ENCODE results near the gene CD151. TPM values are rescaled to one million over a fixed set of nuclear protein-coding genes. Genes with fewer than 3 reads are reported as not detected.
A peak's percentile ranks its signal among the peaks of the same experiment; 100 is the strongest.

The CD151 gene
- total RNA-seq, 1 donor from 2014 or later: 558 TPM

DNA sequence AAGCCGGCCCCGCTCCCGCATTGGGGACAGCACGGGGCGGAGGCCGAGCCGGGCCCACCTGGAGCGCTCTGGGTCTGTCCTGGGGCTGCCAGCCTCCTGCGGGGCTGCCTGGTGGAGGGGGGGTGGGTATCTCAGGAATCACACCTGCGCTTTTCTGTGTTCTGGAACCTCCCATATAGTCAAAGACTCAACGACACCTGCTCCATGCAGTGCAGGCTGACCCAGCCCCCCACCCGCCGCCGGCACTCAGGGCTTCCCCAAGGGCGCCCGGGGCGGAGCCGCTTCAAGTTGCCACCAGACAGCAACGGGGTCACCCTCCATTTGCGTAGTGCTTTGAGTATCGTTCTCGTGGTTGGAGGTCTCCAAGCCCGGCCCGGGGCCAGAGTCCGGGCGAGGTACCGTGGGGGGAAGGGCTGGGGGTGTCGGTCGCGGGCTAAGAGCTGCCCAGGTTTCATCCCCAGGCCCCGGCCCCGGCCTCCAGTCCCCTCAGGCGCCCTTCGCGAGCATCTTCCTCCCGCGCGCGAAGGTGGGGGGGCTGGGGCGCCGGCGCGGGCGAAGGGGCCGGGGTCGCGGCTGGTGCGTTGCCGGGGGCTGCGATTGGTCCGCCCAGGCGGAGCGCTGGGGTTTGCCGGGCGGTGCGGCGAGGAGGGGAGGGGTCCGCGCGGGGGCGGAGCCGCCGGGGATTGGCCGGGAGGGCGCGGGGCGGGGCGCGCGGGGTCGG is 16.5 kb downstream of the CD151 start:
- Mint-ChIP-seq H3K4me1 (ENCODE audit: low read depth) (peaks cover 27% of the 10 kb centered on the region), H3K27me3 (ENCODE audit: low read depth) (no peaks in the 10 kb centered on the region), H3K9me3 (ENCODE audit: low read depth) (no peaks in the 10 kb centered on the region), H3K36me3 (ENCODE audit: low read depth) (no peaks in the 10 kb centered on the region), H3K27ac (ENCODE audit: unreplicated experiment) (no peak overlapping the region), H3K4me3 (ENCODE audit: unreplicated experiment) (peak overlapping the region; percentile 64)
- no peak for DNase-seq (ENCODE audit: low spot score)
- TF ChIP-seq, protein P1, sequence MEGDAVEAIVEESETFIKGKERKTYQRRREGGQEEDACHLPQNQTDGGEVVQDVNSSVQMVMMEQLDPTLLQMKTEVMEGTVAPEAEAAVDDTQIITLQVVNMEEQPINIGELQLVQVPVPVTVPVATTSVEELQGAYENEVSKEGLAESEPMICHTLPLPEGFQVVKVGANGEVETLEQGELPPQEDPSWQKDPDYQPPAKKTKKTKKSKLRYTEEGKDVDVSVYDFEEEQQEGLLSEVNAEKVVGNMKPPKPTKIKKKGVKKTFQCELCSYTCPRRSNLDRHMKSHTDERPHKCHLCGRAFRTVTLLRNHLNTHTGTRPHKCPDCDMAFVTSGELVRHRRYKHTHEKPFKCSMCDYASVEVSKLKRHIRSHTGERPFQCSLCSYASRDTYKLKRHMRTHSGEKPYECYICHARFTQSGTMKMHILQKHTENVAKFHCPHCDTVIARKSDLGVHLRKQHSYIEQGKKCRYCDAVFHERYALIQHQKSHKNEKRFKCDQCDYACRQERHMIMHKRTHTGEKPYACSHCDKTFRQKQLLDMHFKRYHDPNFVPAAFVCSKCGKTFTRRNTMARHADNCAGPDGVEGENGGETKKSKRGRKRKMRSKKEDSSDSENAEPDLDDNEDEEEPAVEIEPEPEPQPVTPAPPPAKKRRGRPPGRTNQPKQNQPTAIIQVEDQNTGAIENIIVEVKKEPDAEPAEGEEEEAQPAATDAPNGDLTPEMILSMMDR (IDR thresholded peaks at IDR 0.05): no peak

DNA sequence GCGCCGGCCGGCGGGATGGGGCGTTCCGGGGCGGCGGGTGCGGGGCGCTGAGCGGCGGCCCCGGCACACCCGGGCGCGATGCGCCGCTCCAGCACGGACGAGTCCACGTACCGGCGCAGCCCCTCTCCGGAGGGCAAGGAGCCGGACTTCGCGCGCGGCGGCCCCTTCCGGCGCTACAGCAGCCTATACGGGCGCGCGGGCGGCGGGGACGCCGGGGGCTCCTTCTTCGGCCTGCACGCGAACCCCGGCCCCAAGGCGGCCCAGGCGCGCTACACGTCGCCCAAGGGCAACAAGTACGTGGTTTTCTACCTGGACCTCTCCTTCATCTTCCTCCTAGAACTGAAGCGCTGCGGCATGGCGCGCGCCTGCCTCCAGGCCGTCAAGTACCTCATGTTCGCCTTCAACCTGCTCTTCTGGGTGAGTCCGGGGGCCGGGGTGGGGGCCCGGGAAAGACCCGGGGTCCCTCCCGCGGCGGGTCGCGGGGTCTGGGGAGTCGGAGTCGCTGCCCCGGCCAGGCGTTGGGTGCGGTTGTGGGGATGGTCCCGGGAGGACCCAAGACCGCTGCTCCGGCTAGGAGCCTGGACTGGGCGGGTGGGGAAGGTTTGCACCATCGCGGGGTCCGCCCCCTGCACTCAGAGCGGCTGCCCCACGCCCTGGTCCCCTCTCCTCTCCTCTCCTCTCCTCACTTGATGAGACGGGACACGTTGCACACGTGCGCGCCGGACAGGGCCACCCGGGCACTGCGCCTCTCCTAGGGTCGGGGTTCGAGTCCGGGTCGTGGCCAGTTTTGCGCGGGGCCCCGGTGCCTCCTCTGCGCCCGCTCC is 17.4 kb downstream of the CD151 start:
- DNase-seq (ENCODE audit: low spot score): no peak
- H3K27me3 Mint-ChIP-seq (ENCODE audit: low read depth): no peaks in the 10 kb centered on the region
- no peaks in the 10 kb centered on the region for H3K36me3 Mint-ChIP-seq (ENCODE audit: low read depth)
- H3K9me3 Mint-ChIP-seq (ENCODE audit: low read depth): no peaks in the 10 kb centered on the region
- H3K4me3 Mint-ChIP-seq (ENCODE audit: unreplicated experiment): peak overlapping the region; percentile 58
- H3K27ac Mint-ChIP-seq (ENCODE audit: unreplicated experiment): no peak overlapping the region
- H3K4me1 Mint-ChIP-seq (ENCODE audit: low read depth): peaks cover 20% of the 10 kb centered on the region
- TF ChIP-seq, protein P1 (IDR thresholded peaks at IDR 0.05): no peak

DNA sequence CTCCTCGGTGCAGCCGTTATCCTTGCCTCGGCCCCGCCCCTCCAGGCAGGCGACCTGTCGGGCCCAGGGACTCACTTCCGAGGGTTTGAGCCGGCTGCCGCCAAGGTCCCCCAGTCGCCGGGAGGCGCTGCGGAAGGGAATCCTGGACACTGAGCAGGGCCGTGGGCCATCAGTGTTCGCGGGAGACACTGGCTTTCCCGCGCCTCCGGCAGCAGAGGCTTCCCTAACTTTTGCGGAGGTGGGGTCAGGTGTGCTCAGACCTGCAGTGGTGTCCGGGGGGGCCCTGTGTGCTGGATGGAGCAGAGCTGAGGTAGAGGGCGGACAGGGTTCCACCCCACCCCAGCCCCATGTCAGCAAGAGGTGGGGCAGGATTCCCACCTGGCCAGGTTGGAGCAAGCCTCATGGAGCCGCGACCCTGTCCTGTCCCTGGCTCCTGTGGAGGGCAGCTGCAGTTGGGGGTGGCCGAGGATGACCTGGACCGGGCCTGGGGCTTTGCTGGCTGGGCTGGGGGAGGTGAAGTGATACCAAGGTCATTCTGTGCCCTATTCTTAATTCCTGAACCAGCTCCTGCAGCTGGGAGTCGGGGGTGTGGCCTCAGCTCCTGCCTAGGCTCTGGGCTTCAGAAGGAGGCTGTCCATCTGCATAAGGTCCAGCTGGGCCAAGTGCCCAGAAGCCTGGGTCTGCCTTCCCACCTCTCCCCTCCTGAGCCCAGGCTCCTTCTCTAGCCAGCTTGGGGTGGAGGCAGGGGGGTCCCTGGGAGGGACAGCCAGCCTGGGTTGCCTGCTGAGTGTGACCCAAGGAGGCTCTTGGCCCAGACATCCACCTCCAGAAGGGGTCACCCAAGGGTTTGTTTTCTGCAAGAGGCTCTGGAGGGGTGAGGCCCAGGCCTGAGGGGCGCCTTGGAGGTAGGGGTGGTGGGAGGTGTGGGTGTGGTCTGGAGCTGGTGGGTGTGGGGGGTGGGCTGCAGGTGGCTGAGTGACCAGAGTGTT is 18.3 kb downstream of the CD151 start:
- no peak overlapping the region for H3K27ac Mint-ChIP-seq (ENCODE audit: unreplicated experiment)
- no peaks in the 10 kb centered on the region for H3K27me3 Mint-ChIP-seq (ENCODE audit: low read depth)

DNA sequence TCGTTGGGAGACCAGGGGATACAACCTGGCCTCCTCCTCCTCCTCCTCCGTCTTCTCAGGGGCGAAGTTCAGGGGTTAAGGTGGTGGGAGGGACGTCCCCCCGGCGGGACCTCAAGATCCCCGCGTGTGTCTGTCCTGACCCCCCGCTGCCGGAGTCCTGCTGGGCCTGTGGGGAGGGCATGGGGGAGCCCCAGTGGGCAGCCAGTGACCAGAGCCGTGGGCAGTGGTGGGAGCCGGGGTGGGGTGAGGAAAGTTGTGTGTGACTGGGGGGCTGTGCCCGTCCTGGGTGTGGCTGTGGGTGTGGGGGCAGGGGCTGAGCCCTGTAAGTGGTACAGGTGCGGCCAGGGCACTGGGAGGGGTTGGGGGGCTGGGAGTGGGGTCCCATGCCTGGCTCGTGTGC is 20.0 kb downstream of the CD151 start:
- H3K36me3 Mint-ChIP-seq (ENCODE audit: low read depth): no peaks in the 10 kb centered on the region
- no peak overlapping the region for H3K4me3 Mint-ChIP-seq (ENCODE audit: unreplicated experiment)
- H3K9me3 Mint-ChIP-seq (ENCODE audit: low read depth): no peaks in the 10 kb centered on the region
- TF ChIP-seq, protein P1 (IDR thresholded peaks at IDR 0.05): no peak
- no peak overlapping the region for H3K27ac Mint-ChIP-seq (ENCODE audit: unreplicated experiment)
- no peaks in the 10 kb centered on the region for H3K4me1 Mint-ChIP-seq (ENCODE audit: low read depth)
- DNase-seq (ENCODE audit: low spot score): no peak
- no peaks in the 10 kb centered on the region for H3K27me3 Mint-ChIP-seq (ENCODE audit: low read depth)

More for the DNA sequence above, 18.3 kb downstream of the CD151 start:
- no peak for DNase-seq (ENCODE audit: low spot score)
- no peaks in the 10 kb centered on the region for H3K9me3 Mint-ChIP-seq (ENCODE audit: low read depth)
- TF ChIP-seq, protein P1 (IDR thresholded peaks at IDR 0.05): peak; percentile 32
- H3K4me3 Mint-ChIP-seq (ENCODE audit: unreplicated experiment): no peak overlapping the region
- H3K36me3 Mint-ChIP-seq (ENCODE audit: low read depth): no peaks in the 10 kb centered on the region
- peaks cover 11% of the 10 kb centered on the region for H3K4me1 Mint-ChIP-seq (ENCODE audit: low read depth)
